GM12878 (cell line): ENCODE measurements around the gene TSPO2. TPM values are rescaled to one million over a fixed set of nuclear protein-coding genes. Genes with fewer than 3 reads are reported as not detected.

Experiments
- ATAC-seq: fragments of 200-7000 bp; cut with Tn5 transposase; 3 replicates; pipeline ENCODE4 v1.9.1; 2020; ENCODE audit warnings: mild to moderate bottlenecking, moderate library complexity
- BruUV-seq: library from RNA; stranded (reverse); fragments of 400-500 nt; replicated peaks from 2 replicates; lab custom pipeline; 2021; lab: Mats Ljungman, UMichigan
- CTCF ChIA-PET: fragments of 300-600 bp; sonication (Branson Sonifier 250); formaldehyde crosslinking; extraction: SDS; loops from one replicate; lab custom pipeline; 2021; ENCODE audit warnings: inconsistent platforms; lab: Yijun Ruan, JAX
- POLR2A ChIA-PET: fragments of 350-600 bp; formaldehyde crosslinking; extraction: SDS; loops from one replicate; lab custom pipeline; 2021; ENCODE audit warnings: inconsistent platforms; lab: Charles Lee
- RAD21 ChIA-PET: fragments of 300-600 bp; sonication (Branson Sonifier 250); formaldehyde crosslinking; loops from one replicate; lab custom pipeline; 2023; ENCODE audit warnings: antibody characterized with exemption; ENCODE audit not compliant: unreplicated experiment; lab: Charles Lee
- SMC1A ChIA-PET: fragments of 300-600 bp; sonication (Branson Sonifier 250); formaldehyde crosslinking; loops from one replicate; lab custom pipeline; 2023; ENCODE audit not compliant: unreplicated experiment, uncharacterized antibody; lab: Charles Lee
- DNase-seq: peaks from one replicate; pipeline ENCODE4 v3.0.0-alpha.2; 2011; ENCODE audit warnings: low read depth, low spot score
- FAIRE-seq: peaks from 3 replicates; lab custom pipeline; 2011; peaks lifted over from hg19 to GRCh38; lab: Jason Lieb, UNC
- H2AFZ ChIP-seq: 2 replicates; pipeline ENCODE4 v1.6.0; 2011; ENCODE audit warnings: low read depth, low read length, control low read depth; ENCODE audit not compliant: control insufficient read depth
- H3K27ac ChIP-seq: 2 replicates; pipeline ENCODE4 v1.5.1; 2011; ENCODE audit warnings: control low read depth; ENCODE audit not compliant: control insufficient read depth, insufficient read depth
- H3K27me3 ChIP-seq, 2 experiments: replicated peaks in 1 of 2; 2 replicates each; pipeline versions ENCODE4 v1.6.0 to v1.6.1; 2011; ENCODE audit warnings: low read length in 1 of 2; ENCODE audit not compliant: control insufficient read depth in 2 of 2, insufficient read depth in 2 of 2
- H3K36me3 ChIP-seq, 2 experiments: 2 replicates each; pipeline ENCODE4 v1.5.1; 2011; ENCODE audit warnings: low read length in 1 of 2; ENCODE audit not compliant: control insufficient read depth in 2 of 2, insufficient read depth in 2 of 2
- H3K4me1 ChIP-seq: 2 replicates; pipeline ENCODE4 v1.6.1; 2011; ENCODE audit warnings: mild to moderate bottlenecking, low read length, moderate library complexity, mixed read lengths; ENCODE audit not compliant: control insufficient read depth, insufficient read depth
- H3K4me2 ChIP-seq: 2 replicates; pipeline ENCODE4 v1.6.0; 2011; ENCODE audit warnings: control low read depth; ENCODE audit not compliant: control insufficient read depth, insufficient read depth
- H3K4me3 ChIP-seq: fragments of 200-600 bp; sonication (generic); 2 replicates; pipeline ENCODE4 v1.5.1; 2016
- H3K79me2 ChIP-seq: 2 replicates; pipeline ENCODE4 v1.6.0; 2011; ENCODE audit warnings: low read length; ENCODE audit not compliant: control insufficient read depth, insufficient read depth
- H3K9ac ChIP-seq: 2 replicates; pipeline ENCODE4 v1.8.0; 2011; ENCODE audit warnings: low read length, control low read depth, mixed read lengths; ENCODE audit not compliant: control insufficient read depth, insufficient read depth
- H3K9me3 ChIP-seq: replicated peaks from 3 replicates; pipeline ENCODE4 v1.5.1; 2011; ENCODE audit warnings: mild to moderate bottlenecking, low read length; ENCODE audit not compliant: control insufficient read depth, insufficient read depth
- H4K20me1 ChIP-seq: 2 replicates; pipeline ENCODE4 v1.6.0; 2011; ENCODE audit not compliant: control insufficient read depth, insufficient read depth
- ATF3 ChIP-seq: IDR thresholded peaks from 2 replicates; pipeline ENCODE4 v1.6.1; 2011; ENCODE audit warnings: low read depth, mild to moderate bottlenecking, low read length, moderate library complexity, borderline replicate concordance; ENCODE audit errors: extremely low read depth
- BRCA1 ChIP-seq: IDR thresholded peaks from 2 replicates; pipeline ENCODE4 v1.6.1; 2011; ENCODE audit warnings: low read depth, low read length, improper control_type of control experiment
- E4F1 ChIP-seq: fragments of 450-650 bp; IDR thresholded peaks from 2 replicates; pipeline ENCODE4 v1.6.1; 2018; ENCODE audit warnings: borderline replicate concordance, mild to moderate bottlenecking; ENCODE audit not compliant: partially characterized antibody
- ELK1 ChIP-seq: IDR thresholded peaks from 2 replicates; pipeline ENCODE4 v1.6.1; 2012; ENCODE audit warnings: low read depth, low read length, improper control_type of control experiment
- FOS ChIP-seq: IDR thresholded peaks from 3 replicates; pipeline ENCODE4 v1.6.1; 2011; ENCODE audit warnings: borderline replicate concordance; ENCODE audit not compliant: insufficient read length; ENCODE audit errors: extremely low read depth
- HDAC2 ChIP-seq: fragments of 200-600 bp; sonication (generic); IDR thresholded peaks from 2 replicates; pipeline ENCODE4 v1.6.1; 2017
- JUND ChIP-seq: IDR thresholded peaks from 2 replicates; pipeline ENCODE4 v1.6.1; 2012; ENCODE audit warnings: low read depth, mild to moderate bottlenecking, low read length, improper control_type of control experiment, moderate library complexity
- NFXL1 ChIP-seq: fragments of 450-650 bp; IDR thresholded peaks from 2 replicates; pipeline ENCODE4 v1.6.1; 2017; ENCODE audit warnings: antibody characterized with exemption, mild to moderate bottlenecking, borderline replicate concordance
- POLR2A ChIP-seq: IDR thresholded peaks from 2 replicates; pipeline ENCODE4 v1.6.1; 2011; ENCODE audit warnings: low read depth, mild to moderate bottlenecking, low read length
- POLR2AphosphoS5 ChIP-seq: IDR thresholded peaks from 2 replicates; pipeline ENCODE4 v1.6.1; 2011; ENCODE audit warnings: mild to moderate bottlenecking, low read length, inconsistent platforms
- POU2F2 ChIP-seq: IDR thresholded peaks from 3 replicates; pipeline ENCODE4 v1.6.1; 2011; ENCODE audit warnings: low read depth, mild to moderate bottlenecking, low read length, borderline replicate concordance
- RCOR1 ChIP-seq: conservative IDR thresholded peaks from 2 replicates; pipeline ENCODE4 v1.6.1; 2012; ENCODE audit warnings: low read depth, low read length, improper control_type of control experiment
- SMC3 ChIP-seq: IDR thresholded peaks from 2 replicates; pipeline ENCODE4 v1.6.1; 2011; ENCODE audit warnings: low read length, improper control_type of control experiment, borderline replicate concordance
- SRF ChIP-seq, 2 experiments: IDR thresholded peaks; 2 replicates each; pipeline ENCODE4 v1.6.1; 2011; ENCODE audit warnings: low read depth in 2 of 2, low read length in 2 of 2, mild to moderate bottlenecking in 1 of 2, moderate library complexity in 1 of 2
- TCF7 ChIP-seq: IDR thresholded peaks from 2 replicates; pipeline ENCODE4 v1.6.1; 2014; ENCODE audit warnings: antibody characterized with exemption, borderline replicate concordance
- YY1 ChIP-seq: IDR thresholded peaks from 2 replicates; pipeline ENCODE4 v1.6.1; 2011; ENCODE audit warnings: low read depth, mild to moderate bottlenecking, low read length
- ZBTB11 ChIP-seq: fragments of 450-650 bp; formaldehyde crosslinking; IDR thresholded peaks from 2 replicates; pipeline ENCODE4 v1.5.0; 2022; ENCODE audit warnings: mild to moderate bottlenecking, missing genetic modification characterization
- ZNF384 ChIP-seq: IDR thresholded peaks from 2 replicates; pipeline ENCODE4 v1.6.1; 2012; ENCODE audit warnings: low read depth, mild to moderate bottlenecking, low read length, improper control_type of control experiment, borderline replicate concordance
- ZZZ3 ChIP-seq: IDR thresholded peaks from 2 replicates; pipeline ENCODE4 v1.6.1; 2011; ENCODE audit warnings: low read depth; ENCODE audit not compliant: control insufficient read depth, insufficient read length
- WGBS: methylation state at CpG from one replicate; pipeline ENCODE4 v1.1.6; 2016; ENCODE audit warnings: low lambda C conversion rate; ENCODE audit not compliant: insufficient replicate concordance, insufficient coverage; ENCODE audit errors: missing lambda C conversion rate; 5-methylcytosine and 5-hydroxymethylcytosine counted together
- in situ Hi-C: fragments of 300-500 bp; cut with MboI; formaldehyde crosslinking; loops from 9 replicates; pipeline ENCODE4 v1.14.3; 2018; ENCODE audit warnings: mixed read lengths
- intact Hi-C: fragments of 100-400 bp; cut with micrococcal nuclease; formaldehyde crosslinking; loops from one replicate; pipeline ENCODE4 v1.14.2; 2022; ENCODE audit not compliant: unreplicated experiment
- polyA plus RNA-seq, 11 experiments: library from polyadenylated mRNA; depleted of rRNA in 4 of 11; unstranded in 6 of 11; stranded (reverse) in 5 of 11; fragments of >200 nt; fragmentation: Nextera tagmentation in 4 of 11; fragmentation: Illumina TruSeq in 1 of 11; extraction: Ambion mirVana in 4 of 11; extraction: Trizol in 1 of 11; gene quantifications; 1 replicate in 1 of 11; 2 replicates in 10 of 11; pipeline versions ENCODE4 v1.2.1 to v1.2.3, GENCODE V29; 2011 to 2016; ENCODE audit warnings: inconsistent platforms in 2 of 11, missing spikeins in 2 of 11, low read depth in 1 of 11
- total RNA-seq, 4 experiments: library from RNA; depleted of rRNA in 3 of 4; stranded (reverse); fragments of >200 nt in 3 of 4; fragmentation: Illumina TruSeq in 1 of 4; extraction: Trizol in 1 of 4; gene quantifications; 2 replicates each; pipeline versions ENCODE4 v1.2.1 to v1.2.3, GENCODE V29; 2013 to 2021

TSPO2 gene
- total and polyA plus RNA-seq, 10 of the 15 experiments (the other 5 are each of a cell fraction or from before 2014, with no cell fraction given) = not detected

- intact Hi-C loops = no loop called here
- ChIA-PET RAD21 (no interaction called here), POLR2A (no interaction called here), SMC1A (interaction anchor here (1.4 kb wide), 1 partner anchor 137 kb away, joined by 3 read pairs; no protein-coding TSS in a partner anchor), CTCF (interaction anchor here (0.7 to 2.8 kb wide), 5 partner anchors 8 to 18 kb away, joined by 3 to 12 read pairs (median 3); no protein-coding TSS in a partner anchor)
- in situ Hi-C loops = no loop called here
- Histone ChIP-seq H3K36me3 (no peaks in the 10 kb centered on the region), H3K4me1 (no peaks in the 10 kb centered on the region), H3K9me3 (no peaks in the 10 kb centered on the region), H3K27me3 (no peaks in the 10 kb centered on the region), H3K4me3 (no peak overlapping the region), H2AFZ (no peak overlapping the region), H3K27ac (no peak overlapping the region), H4K20me1 (no peaks in the 10 kb centered on the region), H3K9ac (no peak overlapping the region), H3K4me2 (no peak overlapping the region), H3K79me2 (no peaks in the 10 kb centered on the region)
- DNase-seq (no peak), FAIRE-seq (no peak), ATAC-seq (no peak)
- 55% methylated on average over 5 of the region's 5 CpGs for WGBS
- BruUV-seq = no TSS peak
- no peak for TF ChIP-seq HDAC2
- no peak for TF ChIP-seq POLR2AphosphoS5
- TF ChIP-seq JUND = no peak
- no peak for TF ChIP-seq YY1
- TF ChIP-seq E4F1 = no peak
- TF ChIP-seq NFXL1 = no peak
- no peak for TF ChIP-seq BRCA1
- TF ChIP-seq POLR2A = no peak
- no peak for TF ChIP-seq FOS
- TF ChIP-seq ELK1 = no peak
- no peak for TF ChIP-seq ATF3
- TF ChIP-seq SRF (IDR thresholded peaks at IDR 0.05; ENCODE audit: low read depth in 2 of 2, low read length in 2 of 2) = no peak
- no peak for TF ChIP-seq ZZZ3
- no peak for TF ChIP-seq SMC3
- no peak for TF ChIP-seq POU2F2
- no peak for TF ChIP-seq RCOR1
- TF ChIP-seq TCF7 = no peak
- no peak for TF ChIP-seq ZNF384
- TF ChIP-seq ZBTB11 = no peak
These were observed 3.4 kb downstream of the TSPO2 start for GRCh38 chr6:41045664-41046063.
